Left kidney (tissue), 1 donor: ENCODE measurements around the gene COPS3. TPM values are rescaled to one million over a fixed set of nuclear protein-coding genes. Genes with fewer than 3 reads are reported as not detected.

Experiments used
- polyA plus RNA-seq: library from polyadenylated mRNA; unstranded; fragments of 120-200 nt; gene quantifications from one replicate; pipeline ENCODE4 v1.2.1, GENCODE V29; 2013; ENCODE audit not compliant: insufficient read length

Gene COPS3
- polyA plus RNA-seq, 1 donor, result 90.5 TPM

Other genes starting within 250 kb of the COPS3 start
- gene MPRIP, start 238.8 kb downstream of the COPS3 start, polyA plus RNA-seq, result 169 TPM
- 4.5 TPM for gene PLD6, start 74.9 kb downstream of the COPS3 start, polyA plus RNA-seq
- gene FLCN, start 44.1 kb downstream of the COPS3 start, polyA plus RNA-seq, result 45.0 TPM
- gene NT5M, start 22.1 kb upstream of the COPS3 start, polyA plus RNA-seq, result 3.9 TPM
- 19.1 TPM for gene MED9, start 195.8 kb upstream of the COPS3 start, polyA plus RNA-seq
- gene RASD1, start 215.1 kb upstream of the COPS3 start, polyA plus RNA-seq, result 0.73 TPM